Activated T-cell treated with anti-CD3 and anti-CD28 coated beads for 24 hours (primary cell): ENCODE data around the gene SULT1E1.

Experiments
- DNase-seq: peaks from one replicate; pipeline ENCODE4 v3.0.0-alpha.2; 2020; ENCODE audit warnings: low read depth

The SULT1E1 gene

GRCh38 chr4:69860052-69860451, at the start of gene SULT1E1:
Gene SULT1E1 (minus strand): TSS chr4:69860145. CDS start chr4:69857644, 2,501 bp downstream.
- DNase-seq = no peak

DNA sequence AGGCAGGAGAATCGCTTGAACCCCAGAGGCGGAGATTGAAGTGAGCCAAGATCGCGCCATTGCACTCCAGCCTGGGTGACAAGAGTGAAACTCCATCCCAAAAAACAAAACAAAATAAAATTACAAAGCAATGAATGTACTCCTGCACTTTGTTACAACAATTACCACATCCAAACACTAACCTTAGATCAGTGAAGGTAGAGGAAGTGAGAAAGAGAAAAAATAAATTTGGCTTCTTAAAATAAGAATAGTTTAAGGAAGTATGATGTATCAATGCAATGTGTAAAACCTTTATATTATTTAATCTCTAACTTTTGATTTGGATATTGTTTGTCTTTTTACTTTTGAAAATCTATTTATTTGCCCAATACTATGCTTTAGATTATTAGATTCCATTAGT, 49.2 kb upstream of the SULT1E1 start:
- DNase-seq = no peak

DNA sequence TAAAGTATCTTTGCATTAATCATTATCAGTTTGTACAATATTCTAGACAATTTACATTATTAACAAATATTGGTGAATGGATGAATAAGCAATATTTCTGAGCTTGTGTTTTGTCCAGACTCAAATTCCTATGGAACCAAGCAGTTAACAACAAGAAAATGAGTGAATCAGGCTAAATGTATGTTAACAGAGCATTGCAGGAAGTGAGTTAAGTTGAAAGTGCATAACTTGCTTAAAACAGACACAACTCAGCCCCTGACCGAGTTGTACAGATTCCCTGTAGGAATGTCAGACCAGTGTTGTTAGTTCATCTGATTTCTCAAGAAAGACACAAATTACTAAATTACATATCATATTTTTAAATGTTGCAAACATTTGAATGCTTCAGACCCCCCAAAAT, 47.2 kb upstream of the SULT1E1 start:
- DNase-seq = no peak

GRCh38 chr4:69896530-69897116, 36.7 kb upstream of the SULT1E1 start:
- DNase-seq = no peak

DNA sequence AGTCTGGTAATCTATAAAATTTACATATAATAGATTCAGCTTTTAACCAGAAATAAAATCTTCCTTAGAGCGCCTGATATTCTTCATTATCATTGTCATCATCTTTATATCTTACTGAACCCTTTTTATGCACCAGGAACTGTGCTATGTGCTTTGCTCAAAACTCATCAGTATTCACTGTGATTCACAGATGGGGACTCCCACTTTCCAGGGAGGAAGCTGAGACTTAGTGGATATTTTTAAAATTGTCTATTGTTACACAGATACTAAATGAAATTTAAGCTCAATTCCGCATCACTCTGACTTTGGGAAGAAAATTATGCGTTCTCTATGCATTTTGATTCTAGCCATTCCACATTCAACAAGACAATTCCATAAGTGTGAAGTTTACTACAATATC, 34.8 kb upstream of the SULT1E1 start:
- no peak for DNase-seq

DNA sequence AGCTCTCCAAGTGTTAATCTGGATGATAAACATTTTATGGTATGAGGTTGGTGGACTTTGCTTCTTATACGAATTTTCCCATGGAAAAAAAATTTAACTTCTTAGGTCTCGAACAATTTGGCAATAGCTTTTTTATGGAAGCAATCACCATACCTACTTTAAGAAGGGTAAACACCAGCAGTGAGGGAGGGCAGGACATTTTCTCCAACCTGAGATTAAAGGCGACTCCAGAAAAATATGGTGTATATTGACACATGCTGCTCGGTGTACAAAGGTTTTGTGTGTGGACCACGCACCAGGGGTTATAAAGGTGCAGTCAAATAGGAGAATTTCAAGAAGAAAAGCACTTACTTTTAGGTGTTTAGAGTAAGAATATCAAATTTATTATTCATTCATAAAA, 34.2 kb upstream of the SULT1E1 start:
- no peak for DNase-seq

GRCh38 chr4:69888336-69888735, 28.4 kb upstream of the SULT1E1 start:
- no peak for DNase-seq

DNA sequence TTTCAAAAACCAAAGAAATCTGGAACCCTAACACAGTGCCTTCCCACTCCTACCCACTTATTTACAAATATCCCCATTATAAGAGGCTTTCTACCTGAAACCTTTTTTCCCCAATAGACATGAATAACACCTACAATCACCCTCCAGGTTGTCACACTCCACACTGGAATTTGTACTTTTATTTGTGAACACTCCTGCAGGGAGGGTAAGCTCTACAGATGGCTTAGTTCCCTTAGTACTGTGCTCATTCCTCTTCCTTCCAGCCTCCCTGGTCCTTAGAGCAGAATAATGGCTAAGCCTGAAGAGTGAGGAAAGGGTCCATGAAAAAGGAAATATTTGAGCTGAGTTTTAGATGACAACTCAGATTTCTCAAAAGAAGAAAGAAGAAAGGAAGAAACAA, 22.2 kb upstream of the SULT1E1 start:
- no peak for DNase-seq

GRCh38 chr4:69881173-69881773, 21.3 kb upstream of the SULT1E1 start:
- DNase-seq = no peak

DNA sequence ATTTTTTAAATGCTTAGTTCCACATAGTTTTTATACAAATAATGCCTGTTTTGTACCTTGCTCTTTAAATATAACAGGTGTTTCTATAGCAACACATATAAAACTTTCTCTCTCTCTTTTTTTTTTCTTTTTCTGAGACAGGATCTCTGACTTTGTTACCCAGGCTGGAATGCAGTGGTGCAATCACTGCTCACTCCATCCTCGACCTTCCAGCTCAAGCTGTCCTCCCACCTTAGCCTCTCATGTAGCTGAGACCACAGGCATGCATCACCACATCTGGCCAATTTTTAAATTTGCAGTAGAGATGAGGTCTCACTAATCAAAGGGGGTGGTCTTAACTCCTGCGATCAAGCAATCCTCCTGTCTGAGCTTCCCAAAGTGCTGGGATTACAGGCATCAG, 18.3 kb upstream of the SULT1E1 start:
- no peak for DNase-seq

DNA sequence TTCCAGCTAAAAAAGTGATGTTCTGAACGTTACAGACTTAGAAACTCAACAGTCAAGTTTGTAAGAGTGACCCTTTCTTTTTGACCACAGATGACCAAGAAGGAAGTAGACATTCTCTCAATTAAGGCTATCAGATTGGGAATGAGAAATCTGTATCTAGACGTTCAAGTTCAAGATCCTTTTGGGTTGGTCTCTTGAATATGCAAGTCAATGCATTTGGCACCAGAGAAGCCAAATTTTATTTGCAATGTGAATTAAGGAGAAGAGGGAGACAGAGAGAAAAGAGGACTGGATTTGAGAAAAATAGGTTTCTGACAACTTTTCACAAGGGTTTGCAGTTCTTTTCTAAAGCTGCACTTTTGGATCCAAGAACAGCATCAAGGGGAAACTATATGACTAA, 17.5 kb upstream of the SULT1E1 start:
- DNase-seq = no peak

DNA sequence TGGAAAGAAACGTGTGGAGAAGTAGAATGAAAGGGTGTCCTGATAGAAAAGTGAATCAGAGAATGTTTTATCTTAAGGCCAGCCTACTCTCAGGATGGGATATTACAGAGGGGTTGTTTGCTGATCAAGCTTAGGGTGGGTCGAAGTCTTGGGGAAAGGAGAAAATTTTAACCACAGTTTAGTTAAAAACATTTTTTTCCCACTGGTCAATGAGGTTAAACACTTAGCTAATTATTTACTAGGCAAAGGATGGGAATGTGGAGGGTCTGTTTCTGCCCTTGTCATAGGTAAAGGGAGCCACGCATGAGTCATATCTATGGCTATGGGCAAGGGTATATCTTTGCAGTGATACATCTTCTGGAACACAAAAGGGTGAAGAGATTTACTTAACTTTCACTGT, 16.1 kb upstream of the SULT1E1 start:
- DNase-seq = no peak

- DNase-seq = no peak
Measured at GRCh38 chr4:69875576-69875975, 15.6 kb upstream of the SULT1E1 start.

GRCh38 chr4:69874507-69874906, 14.6 kb upstream of the SULT1E1 start:
- DNase-seq = no peak

GRCh38 chr4:69861756-69862155, 1.8 kb upstream of the SULT1E1 start:
- DNase-seq = no peak

- DNase-seq = no peak
Measured at GRCh38 chr4:69860521-69861298, 765 bp upstream of the SULT1E1 start.

DNA sequence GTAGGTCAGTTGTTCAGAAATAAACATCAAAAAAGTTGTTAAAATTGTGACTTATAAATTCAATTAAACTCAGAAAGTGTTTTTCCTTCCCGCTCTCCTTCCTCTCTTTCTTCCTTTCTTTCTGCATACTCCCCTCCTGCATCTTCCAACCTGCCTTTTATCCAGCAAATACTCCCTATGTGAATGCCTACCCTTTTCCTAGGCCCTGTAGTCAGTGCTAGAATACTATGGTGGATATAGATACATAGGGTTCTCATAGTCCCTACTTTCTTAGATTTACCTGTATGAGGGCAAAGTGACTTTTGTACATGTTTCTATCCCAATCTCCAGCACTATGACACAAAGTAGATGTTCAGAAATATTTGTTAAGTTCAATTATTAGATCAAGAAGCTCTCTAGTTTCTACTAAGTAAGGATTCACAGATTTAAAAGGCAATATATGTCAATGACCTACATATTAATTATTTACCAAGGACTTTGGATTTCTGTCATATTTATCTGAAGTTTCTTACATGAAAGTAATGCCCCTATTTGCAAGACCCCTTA, 732 bp downstream of the SULT1E1 start:
- no peak for DNase-seq

GRCh38 chr4:69858690-69859089, 1.3 kb downstream of the SULT1E1 start:
- no peak for DNase-seq

DNA sequence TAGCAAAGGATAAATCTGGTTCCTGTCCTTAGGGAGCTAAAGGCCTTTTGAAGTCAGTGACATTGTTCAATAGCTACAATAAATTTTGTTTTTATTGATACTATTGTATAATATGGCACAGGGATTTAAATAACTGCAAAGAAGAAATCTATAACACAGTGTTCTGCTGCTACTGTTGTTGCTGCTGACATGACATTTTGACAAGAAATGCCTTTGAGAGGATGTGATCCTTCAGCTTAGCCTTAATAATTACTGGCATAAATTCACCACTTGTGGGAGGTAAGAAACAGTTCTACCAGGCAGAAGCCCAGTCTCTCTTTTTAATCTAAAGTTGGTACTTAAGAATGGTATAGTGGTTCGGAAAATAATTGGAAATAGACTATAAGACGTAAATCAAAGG, 4.1 kb downstream of the SULT1E1 start:
- no peak for DNase-seq

GRCh38 chr4:69849969-69850368, 10.0 kb downstream of the SULT1E1 start:
- DNase-seq = no peak

DNA sequence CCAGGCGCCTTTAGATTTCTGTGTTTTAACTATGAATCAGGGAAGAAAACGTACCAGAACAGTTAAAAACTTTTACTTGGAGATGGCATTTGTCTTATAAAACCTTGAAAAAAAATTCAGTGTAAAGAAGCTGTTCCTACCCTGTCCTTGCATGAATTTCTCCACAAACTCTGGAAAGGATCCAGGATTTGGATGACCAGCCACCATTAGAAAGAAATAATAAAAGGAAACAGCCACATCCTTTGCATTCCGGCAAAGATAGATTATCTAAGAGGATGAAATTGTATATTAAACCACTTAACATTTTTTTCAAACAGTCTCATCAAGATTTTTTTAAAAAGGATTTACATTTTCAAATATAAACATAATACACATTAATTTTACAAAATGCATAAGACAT, 10.6 kb downstream of the SULT1E1 start:
- DNase-seq = no peak

DNA sequence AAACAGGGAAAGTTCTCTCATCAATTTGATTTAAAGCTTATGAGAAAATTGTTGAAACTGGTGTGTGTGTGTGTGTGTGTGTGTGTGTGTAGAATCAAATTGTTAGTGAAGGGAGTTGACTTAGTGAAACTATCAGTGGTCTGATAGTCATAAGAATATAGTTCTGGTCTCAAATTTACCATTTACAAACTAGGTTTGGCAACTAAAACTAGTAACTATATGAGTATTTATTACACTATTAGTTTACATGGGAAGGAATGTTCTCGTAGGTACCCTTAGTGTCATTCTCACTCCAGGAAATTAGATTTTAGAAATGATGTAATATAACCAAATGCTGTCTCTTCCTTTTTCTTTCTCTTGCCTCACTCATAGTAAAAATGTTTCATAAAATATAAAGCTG, 11.9 kb downstream of the SULT1E1 start:
- DNase-seq = no peak

DNA sequence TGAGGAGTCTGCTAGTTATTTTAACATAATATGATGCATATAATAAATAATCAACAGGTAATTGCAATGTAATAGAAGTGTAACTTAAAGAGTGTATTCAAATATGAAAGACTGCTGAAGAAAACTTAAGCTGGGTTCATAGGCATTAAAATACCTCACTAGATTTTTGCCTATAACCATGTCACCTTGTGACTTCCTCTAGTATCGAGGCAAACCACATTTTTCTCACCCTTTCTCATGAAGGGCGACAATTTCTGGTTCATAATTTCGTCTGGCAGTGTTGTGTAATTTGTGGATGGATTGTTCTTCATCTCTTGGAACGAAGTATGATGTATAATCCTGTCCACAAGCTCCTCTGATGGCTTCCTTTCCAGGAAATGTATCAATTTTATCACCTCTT, 16.0 kb downstream of the SULT1E1 start:
- no peak for DNase-seq
